ENCODE data around the gene ZRANB1. TPM values are rescaled to one million over a fixed set of nuclear protein-coding genes. Genes with fewer than 3 reads are reported as not detected.
A peak's percentile ranks its signal among the peaks of the same experiment; 100 is the strongest.

Gene ZRANB1
- total RNA-seq, 1 donor from 2014 or later, result 29.5 TPM

DNA sequence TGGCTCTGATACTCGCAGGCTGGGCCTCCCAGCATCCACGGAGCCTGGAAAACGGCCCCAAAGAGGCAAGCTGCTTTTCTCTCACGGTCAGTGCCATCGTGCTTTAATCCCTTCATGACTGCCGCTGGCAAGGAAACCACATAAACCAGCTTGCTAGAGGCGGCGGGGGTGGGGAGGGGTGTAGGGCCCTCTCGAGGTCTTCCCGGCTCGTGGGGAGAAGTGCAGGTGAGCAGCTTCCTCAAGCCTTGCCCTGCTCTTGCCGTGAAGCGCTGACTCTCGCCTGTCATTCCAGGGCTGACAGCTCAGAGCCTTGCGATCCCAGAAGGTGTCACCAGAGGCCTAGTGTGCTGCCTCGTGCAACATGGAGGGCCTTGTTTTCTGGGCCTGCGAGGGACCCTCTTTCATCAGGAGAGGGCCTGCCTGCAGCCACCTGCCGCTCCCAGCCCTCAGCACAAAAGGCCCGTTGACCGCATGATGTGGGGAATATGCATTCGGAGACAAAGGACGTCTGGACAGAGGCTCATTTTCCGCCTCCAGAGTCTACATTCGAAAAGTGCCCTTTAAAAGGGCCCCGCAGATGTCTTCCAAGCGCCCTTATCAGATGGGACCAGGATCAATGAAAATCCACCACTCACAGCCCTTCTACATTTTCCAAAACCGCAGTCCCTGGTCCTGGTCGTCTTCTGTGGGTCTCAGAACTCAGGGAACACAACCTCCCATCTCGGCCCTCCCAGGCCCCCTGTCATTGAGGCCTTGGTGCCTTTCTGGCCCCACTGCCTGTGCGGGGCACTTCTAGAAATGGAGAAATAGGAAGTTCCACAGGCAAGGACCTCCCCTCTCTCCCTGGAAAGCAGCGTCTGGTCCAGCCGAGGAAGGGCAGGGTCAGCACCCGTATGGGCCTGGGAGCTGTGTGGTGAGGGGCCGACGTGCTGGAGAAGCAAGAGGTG is 58.7 kb downstream of the ZRANB1 start:
- Histone ChIP-seq H3K36me3 (ENCODE audit: control insufficient read depth, insufficient read depth, low read length) (peaks cover 39% of the 10 kb centered on the region), H3K4me3 (ENCODE audit: low read depth, low read length) (no peak overlapping the region), H3K27me3 (ENCODE audit: control insufficient read depth, insufficient read depth, low read length) (no peaks in the 10 kb centered on the region)
- peak; percentile 31 for DNase-seq (ENCODE audit: low read depth)
- FAIRE-seq, result no peak
- TF ChIP-seq CTCF (IDR thresholded peaks at IDR 0.05; ENCODE audit: insufficient read depth, low read length, severe bottlenecking), result peak; percentile 39

DNA sequence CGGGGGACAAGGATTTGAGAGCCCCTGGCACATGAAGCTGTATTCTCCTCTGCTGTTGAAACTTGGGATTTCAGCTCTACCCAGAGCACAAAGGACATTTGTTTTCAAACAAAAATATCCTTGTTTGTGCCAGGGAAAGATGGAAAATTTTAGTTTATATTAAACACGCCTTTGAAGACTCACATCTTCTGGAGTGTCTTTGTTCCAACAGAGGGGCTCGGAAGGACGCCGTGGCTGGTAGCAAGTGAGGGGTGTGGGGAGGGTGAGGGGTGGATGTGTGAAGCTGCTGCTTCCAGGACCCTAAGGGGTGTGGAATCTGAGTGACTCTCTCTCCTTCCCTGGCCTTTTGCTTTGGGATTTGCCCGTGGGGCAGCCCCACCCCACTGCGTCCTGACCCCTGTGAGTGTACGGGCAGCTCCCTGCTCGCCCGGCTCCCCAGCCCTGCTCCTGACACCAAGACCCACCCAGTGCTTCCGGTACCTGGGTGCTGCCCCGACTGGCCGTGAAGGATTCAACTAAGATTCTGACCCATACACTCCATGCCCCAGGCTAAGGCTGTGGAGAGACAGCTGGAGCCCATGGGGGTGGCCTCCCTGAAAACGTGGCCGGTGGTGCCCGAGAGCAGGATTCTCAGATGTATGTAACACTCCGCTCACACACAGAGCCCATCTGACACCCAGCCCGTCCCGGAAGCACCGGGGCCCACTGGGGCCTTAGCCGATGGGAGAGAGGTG is 59.6 kb downstream of the ZRANB1 start:
- H3K36me3 ChIP-seq (ENCODE audit: control insufficient read depth, insufficient read depth, low read length), result peaks cover 40% of the 10 kb centered on the region
- FAIRE-seq (no peak), DNase-seq (ENCODE audit: low read depth) (peak; percentile 59)
- no peak for TF ChIP-seq CTCF (IDR thresholded peaks at IDR 0.05; ENCODE audit: insufficient read depth, low read length, severe bottlenecking)
- no peaks in the 10 kb centered on the region for H3K27me3 ChIP-seq (ENCODE audit: control insufficient read depth, insufficient read depth, low read length)
- no peak overlapping the region for H3K4me3 ChIP-seq (ENCODE audit: low read depth, low read length)

DNA sequence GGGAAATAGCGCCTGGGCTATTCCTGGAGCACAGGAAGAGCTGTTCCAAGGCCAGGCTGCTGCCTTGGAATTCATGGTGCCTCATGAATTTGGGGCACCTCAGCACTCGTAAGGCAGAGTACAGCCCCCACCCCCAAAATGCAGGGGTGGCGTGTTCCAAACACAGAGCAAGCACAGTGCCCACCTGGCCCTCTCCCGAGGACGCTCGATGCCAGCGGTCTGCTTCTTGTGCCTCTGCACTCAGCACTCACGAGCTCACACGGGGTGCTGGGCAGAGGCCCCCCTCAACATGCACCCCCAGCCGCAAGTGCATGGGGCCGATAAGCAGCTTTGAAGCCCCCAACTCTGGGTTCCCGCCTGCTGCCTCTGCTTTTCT is 60.1 kb downstream of the ZRANB1 start:
- DNase-seq (ENCODE audit: low read depth), result no peak
- TF ChIP-seq CTCF (IDR thresholded peaks at IDR 0.05; ENCODE audit: insufficient read depth, low read length, severe bottlenecking), result no peak

GRCh38 chr10:125002423-125003145 is 60.7 kb downstream of the ZRANB1 start:
- no peak for TF ChIP-seq CTCF (IDR thresholded peaks at IDR 0.05; ENCODE audit: insufficient read depth, low read length, severe bottlenecking)
- FAIRE-seq, result peak; percentile 99
- H3K4me3 ChIP-seq (ENCODE audit: low read depth, low read length), result no peak overlapping the region
- DNase-seq (ENCODE audit: low read depth), result no peak
- H3K27me3 ChIP-seq (ENCODE audit: control insufficient read depth, insufficient read depth, low read length), result no peaks in the 10 kb centered on the region
- H3K36me3 ChIP-seq (ENCODE audit: control insufficient read depth, insufficient read depth, low read length), result peaks cover 42% of the 10 kb centered on the region

More for the DNA sequence above, 60.1 kb downstream of the ZRANB1 start:
- Histone ChIP-seq H3K36me3 (ENCODE audit: control insufficient read depth, insufficient read depth, low read length) (peaks cover 42% of the 10 kb centered on the region), H3K4me3 (ENCODE audit: low read depth, low read length) (no peak overlapping the region), H3K27me3 (ENCODE audit: control insufficient read depth, insufficient read depth, low read length) (no peaks in the 10 kb centered on the region)
- FAIRE-seq, result no peak

DNA sequence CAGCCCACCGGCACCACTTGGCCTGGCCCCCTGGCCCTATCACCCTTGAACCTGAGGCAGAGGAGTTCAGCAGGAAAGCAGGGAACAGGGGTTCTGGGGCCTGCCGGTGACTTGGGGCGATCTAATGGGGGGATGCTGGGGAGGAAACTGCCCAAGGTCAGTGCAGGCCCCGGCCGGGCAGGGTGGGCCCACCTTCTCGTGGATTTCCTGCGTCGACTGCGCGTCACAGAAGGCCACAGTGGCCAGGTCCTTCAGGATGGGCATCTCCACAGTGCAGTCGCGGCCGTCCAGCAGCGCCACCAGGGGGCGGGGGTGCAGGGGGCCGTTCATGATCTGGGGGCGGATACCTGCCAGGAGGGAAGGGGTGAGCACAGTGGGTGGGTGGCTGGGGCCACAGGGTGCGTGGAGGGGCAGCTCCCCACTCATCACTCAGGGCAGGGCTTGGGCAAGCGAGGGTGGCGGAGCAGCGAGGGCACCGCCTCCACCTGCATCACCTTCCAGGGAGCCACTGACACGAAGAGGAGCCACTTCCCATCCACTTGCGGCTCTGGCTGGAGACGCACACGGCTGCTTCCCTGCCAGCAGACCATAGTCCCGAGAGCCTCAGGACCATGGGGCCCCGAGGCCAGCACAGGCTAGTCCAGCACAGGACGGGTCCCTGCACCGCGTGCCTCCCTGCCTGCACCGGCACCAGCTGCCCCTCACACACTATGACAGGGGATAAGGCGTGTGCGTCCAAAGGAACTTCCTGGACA is 61.4 kb downstream of the ZRANB1 start:
- no peak overlapping the region for H3K4me3 ChIP-seq (ENCODE audit: low read depth, low read length)
- DNase-seq (ENCODE audit: low read depth), result no peak
- no peaks in the 10 kb centered on the region for H3K27me3 ChIP-seq (ENCODE audit: control insufficient read depth, insufficient read depth, low read length)
- TF ChIP-seq CTCF (IDR thresholded peaks at IDR 0.05; ENCODE audit: insufficient read depth, low read length, severe bottlenecking), result no peak
- H3K36me3 ChIP-seq (ENCODE audit: control insufficient read depth, insufficient read depth, low read length), result peaks cover 38% of the 10 kb centered on the region
- no peak for FAIRE-seq

Measured in bronchial epithelial cell (primary cell).